Measurements from ENCODE around the gene AVP.

The AVP gene

DNA sequence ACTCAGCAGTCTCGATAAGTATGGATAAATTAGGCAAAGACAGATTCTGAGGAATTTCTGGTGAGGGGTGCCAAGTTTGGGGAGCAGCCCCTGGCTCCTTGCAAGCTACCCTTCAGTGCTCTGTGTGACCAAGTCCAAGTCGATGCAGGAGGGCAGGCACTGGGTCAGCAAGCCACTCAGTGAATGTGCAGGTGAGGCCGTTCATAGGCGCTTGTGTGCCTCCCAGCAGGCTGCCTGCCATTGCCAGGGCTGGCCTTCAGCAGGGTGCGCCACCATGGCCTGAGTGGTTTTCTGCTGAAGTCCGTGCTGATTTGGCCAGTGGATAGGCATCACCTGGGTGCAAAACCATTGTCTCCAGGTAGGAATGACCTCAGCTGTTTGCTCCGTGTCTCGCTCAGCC is 44.4 kb downstream of the AVP start:
- H3K36me3 Mint-ChIP-seq (ENCODE audit: low read depth) = peaks cover 67% of the 10 kb centered on the region
- no peaks in the 10 kb centered on the region for H3K27me3 Mint-ChIP-seq
- peak overlapping the region; percentile 80 for H3K27ac Mint-ChIP-seq
- H3K9me3 Mint-ChIP-seq = no peaks in the 10 kb centered on the region
- H3K4me3 Mint-ChIP-seq = no peak overlapping the region
- peaks cover 3% of the 10 kb centered on the region for H3K4me1 Mint-ChIP-seq (ENCODE audit: low read depth)
- DNase-seq = no peak

DNA sequence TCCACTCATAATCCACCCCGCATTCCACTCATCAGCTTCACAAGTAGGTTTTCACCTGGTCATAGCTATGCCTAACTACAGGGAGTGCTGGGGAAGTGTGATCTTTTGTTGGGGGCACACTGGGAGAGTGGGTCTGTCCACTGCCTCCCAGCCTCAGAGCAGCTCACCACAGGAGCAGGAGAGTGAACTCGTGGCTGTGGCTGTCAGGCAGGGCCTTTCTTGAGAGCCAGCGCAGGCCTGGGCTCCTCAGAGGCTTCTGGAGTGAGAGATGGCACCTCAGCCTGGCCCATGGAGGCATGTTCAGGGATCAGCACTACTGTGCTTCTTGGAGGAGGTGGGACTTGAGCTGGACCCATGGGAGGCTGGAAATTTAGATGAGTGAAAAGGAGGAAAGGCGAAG is 45.1 kb downstream of the AVP start:
- Mint-ChIP-seq H3K27ac (peak overlapping the region; percentile 80), H3K36me3 (ENCODE audit: low read depth) (peaks cover 73% of the 10 kb centered on the region), H3K27me3 (no peaks in the 10 kb centered on the region), H3K9me3 (no peaks in the 10 kb centered on the region), H3K4me1 (ENCODE audit: low read depth) (no peaks in the 10 kb centered on the region), H3K4me3 (no peak overlapping the region)
- no peak for DNase-seq

DNA sequence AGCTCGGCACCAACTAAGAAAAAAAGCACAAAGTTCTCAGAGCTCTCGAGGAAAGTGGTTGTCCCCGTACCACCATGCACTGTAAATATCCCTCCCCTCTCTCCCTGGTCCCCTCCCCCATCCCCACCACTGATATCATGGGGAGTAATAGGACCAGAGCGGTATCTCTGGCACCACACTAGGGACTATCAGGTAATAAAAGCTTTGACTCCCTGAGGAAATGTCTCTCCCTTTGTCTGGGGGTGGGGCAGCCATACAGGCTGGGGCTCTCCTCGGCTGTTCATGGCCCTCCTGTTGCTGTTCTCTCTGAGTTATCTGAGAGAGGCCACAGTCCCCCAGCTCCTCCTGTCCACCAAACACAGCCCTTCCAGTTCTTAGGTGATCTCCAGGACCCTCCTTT is 46.1 kb downstream of the AVP start:
- peak overlapping the region; percentile 80 for H3K27ac Mint-ChIP-seq
- H3K4me3 Mint-ChIP-seq = no peak overlapping the region
- H3K27me3 Mint-ChIP-seq = no peaks in the 10 kb centered on the region

DNA sequence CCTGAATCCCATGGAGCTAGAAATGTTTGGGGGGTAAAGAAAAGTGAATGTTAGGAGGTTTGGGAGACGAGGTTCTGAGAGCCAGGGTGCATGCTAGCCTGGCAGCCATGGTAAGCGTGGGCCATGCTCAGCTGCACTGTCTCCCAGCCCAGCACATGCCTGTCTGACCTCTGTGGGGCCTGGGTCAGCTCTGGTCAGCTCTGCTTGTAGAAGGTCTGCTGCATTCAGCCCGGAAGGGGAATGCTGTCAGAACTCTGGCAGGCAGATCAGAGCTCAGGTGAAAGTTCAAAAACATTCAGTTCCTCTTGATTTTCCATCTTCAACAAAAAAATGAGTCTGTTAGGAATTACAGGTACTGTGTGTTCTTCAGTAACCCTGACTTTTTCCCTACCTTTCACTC is 46.9 kb downstream of the AVP start:
- peaks cover 80% of the 10 kb centered on the region for H3K36me3 Mint-ChIP-seq (ENCODE audit: low read depth)
- no peaks in the 10 kb centered on the region for H3K4me1 Mint-ChIP-seq (ENCODE audit: low read depth)
- H3K27me3 Mint-ChIP-seq = no peaks in the 10 kb centered on the region
- H3K9me3 Mint-ChIP-seq = no peaks in the 10 kb centered on the region
- H3K27ac Mint-ChIP-seq = peak overlapping the region; percentile 55
- no peak for DNase-seq
- H3K4me3 Mint-ChIP-seq = no peak overlapping the region

More for the DNA sequence above, 46.1 kb downstream of the AVP start:
- Mint-ChIP-seq H3K36me3 (ENCODE audit: low read depth) (peaks cover 80% of the 10 kb centered on the region), H3K9me3 (no peaks in the 10 kb centered on the region), H3K4me1 (ENCODE audit: low read depth) (no peaks in the 10 kb centered on the region)
- no peak for DNase-seq

DNA sequence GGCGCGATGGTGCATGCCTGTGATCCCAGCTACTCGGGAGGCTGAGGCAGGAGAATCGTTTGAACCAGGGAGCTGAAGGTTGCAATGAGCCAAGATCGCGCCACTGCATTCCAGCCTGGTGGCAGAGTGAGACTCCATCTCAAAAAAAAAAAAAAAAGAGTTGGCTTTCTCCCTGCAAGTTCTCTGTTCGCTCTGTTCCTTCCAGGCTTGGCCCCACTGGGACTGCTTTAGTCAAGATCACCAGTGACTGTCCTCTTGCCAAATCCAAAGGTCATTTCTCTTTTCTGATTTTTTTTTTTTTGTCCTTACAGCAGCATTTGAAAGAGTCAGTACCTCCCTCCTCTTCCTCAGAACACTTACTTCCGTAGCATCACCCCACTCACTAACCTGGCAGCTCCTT is 51.9 kb downstream of the AVP start:
- Mint-ChIP-seq H3K9me3 (no peaks in the 10 kb centered on the region), H3K36me3 (ENCODE audit: low read depth) (peaks cover 65% of the 10 kb centered on the region), H3K27ac (no peak overlapping the region), H3K4me1 (ENCODE audit: low read depth) (no peaks in the 10 kb centered on the region), H3K4me3 (no peak overlapping the region), H3K27me3 (no peaks in the 10 kb centered on the region)
- DNase-seq = no peak
